HEK293 (cell line): ENCODE data around the gene ZNF792.

ENCODE experiments used
- CTCF ChIA-PET: fragments of 350-600 bp; formaldehyde crosslinking; extraction: SDS; loops from one replicate; lab custom pipeline; 2021; ENCODE audit warnings: antibody characterized with exemption; lab: Yijun Ruan, JAX
- POLR2A ChIA-PET: fragments of 300-600 bp; formaldehyde crosslinking; extraction: SDS; loops from one replicate; lab custom pipeline; 2020; ENCODE audit warnings: antibody characterized with exemption, inconsistent platforms; lab: Yijun Ruan, JAX
- H3K27ac ChIP-seq: fragments of 200-500 bp; sonication (Bioruptor generic); 2 replicates; pipeline ENCODE4 v1.5.1; 2014; ENCODE audit warnings: low read depth, low read length, control low read depth, inconsistent platforms; ENCODE audit errors: extremely low read depth
- H3K36me3 ChIP-seq, 2 experiments: fragments of 200-500 bp in 1 of 2; sonication (Bioruptor generic) in 1 of 2; 1 replicate in 1 of 2; 2 replicates in 1 of 2; pipeline ENCODE4 v1.5.1; 2014 to 2017; ENCODE audit warnings: inconsistent platforms in 2 of 2, low read length in 2 of 2; ENCODE audit not compliant: control insufficient read depth in 2 of 2, insufficient read depth in 1 of 2
- H3K4me1 ChIP-seq: fragments of 200-500 bp; sonication (Bioruptor generic); 2 replicates; pipeline ENCODE4 v1.5.1; 2014; ENCODE audit warnings: mild to moderate bottlenecking, low read length, inconsistent platforms; ENCODE audit not compliant: control insufficient read depth, insufficient read depth
- H3K4me3 ChIP-seq: 2 replicates; pipeline ENCODE4 v1.5.1; 2011; ENCODE audit warnings: low read depth, mild to moderate bottlenecking, control low read depth, low read length, moderate library complexity
- H3K9me3 ChIP-seq: fragments of 200-500 bp; sonication (Bioruptor generic); 2 replicates; pipeline ENCODE4 v1.5.1; 2014; ENCODE audit warnings: low read depth, low read length, inconsistent platforms; ENCODE audit not compliant: control insufficient read depth, insufficient read depth
- FEZF1 ChIP-seq: fragments of 450-650 bp; formaldehyde crosslinking; IDR thresholded peaks from 2 replicates; pipeline ENCODE4 v1.5.1; 2016; ENCODE audit warnings: missing biosample characterization, missing genetic modification characterization
- WT1 ChIP-seq: fragments of 450-650 bp; formaldehyde crosslinking; IDR thresholded peaks from 2 replicates; pipeline ENCODE4 v1.5.1; 2016; ENCODE audit warnings: missing biosample characterization, missing genetic modification characterization
- YY1 ChIP-seq: fragments of 450-650 bp; formaldehyde crosslinking; IDR thresholded peaks from 2 replicates; pipeline ENCODE4 v1.5.1; 2018; ENCODE audit warnings: missing biosample characterization, missing genetic modification characterization
- YY2 ChIP-seq: fragments of 450-650 bp; formaldehyde crosslinking; IDR thresholded peaks from 2 replicates; pipeline ENCODE4 v1.5.1; 2016; ENCODE audit warnings: missing biosample characterization, missing genetic modification characterization
- ZBTB48 ChIP-seq: fragments of 450-650 bp; formaldehyde crosslinking; IDR thresholded peaks from 2 replicates; pipeline ENCODE4 v1.5.1; 2016; ENCODE audit warnings: missing biosample characterization, missing genetic modification characterization
- ZFHX2 ChIP-seq: fragments of 450-650 bp; formaldehyde crosslinking; conservative IDR thresholded peaks from 2 replicates; pipeline ENCODE4 v1.5.1; 2016; ENCODE audit warnings: missing biosample characterization, missing genetic modification characterization
- ZNF133 ChIP-seq: fragments of 450-650 bp; formaldehyde crosslinking; IDR thresholded peaks from 2 replicates; pipeline ENCODE4 v1.5.1; 2016; ENCODE audit warnings: missing biosample characterization, missing genetic modification characterization
- ZNF175 ChIP-seq: fragments of 450-650 bp; formaldehyde crosslinking; IDR thresholded peaks from 2 replicates; pipeline ENCODE4 v1.5.1; 2016; ENCODE audit warnings: missing biosample characterization, missing genetic modification characterization
- ZNF221 ChIP-seq: fragments of 450-650 bp; formaldehyde crosslinking; IDR thresholded peaks from 2 replicates; pipeline ENCODE4 v1.5.1; 2017; ENCODE audit warnings: missing biosample characterization, missing genetic modification characterization, borderline replicate concordance
- ZNF366 ChIP-seq: fragments of 450-650 bp; formaldehyde crosslinking; conservative IDR thresholded peaks from 2 replicates; pipeline ENCODE4 v1.5.1; 2016; ENCODE audit warnings: missing biosample characterization, missing genetic modification characterization
- ZNF423 ChIP-seq: fragments of 450-650 bp; formaldehyde crosslinking; IDR thresholded peaks from 2 replicates; pipeline ENCODE4 v1.5.1; 2016; ENCODE audit warnings: missing biosample characterization, missing genetic modification characterization
- ZNF571 ChIP-seq: fragments of 450-650 bp; formaldehyde crosslinking; IDR thresholded peaks from 2 replicates; pipeline ENCODE4 v1.5.0; 2017; ENCODE audit warnings: missing biosample characterization, missing genetic modification characterization
- TF ChIP-seq, protein P1 (sequence below): fragments of 450-650 bp; formaldehyde crosslinking; IDR thresholded peaks from 2 replicates; pipeline ENCODE4 v1.5.1; 2016; ENCODE audit warnings: missing biosample characterization, missing genetic modification characterization
- TF ChIP-seq, protein P2 (sequence below): fragments of 450-650 bp; formaldehyde crosslinking; IDR thresholded peaks from 2 replicates; pipeline ENCODE4 v1.5.1; 2016; ENCODE audit warnings: missing biosample characterization, missing genetic modification characterization
- TF ChIP-seq, protein P3 (sequence below): fragments of 450-650 bp; formaldehyde crosslinking; IDR thresholded peaks from 2 replicates; pipeline ENCODE4 v1.5.1; 2016; ENCODE audit warnings: missing biosample characterization, missing genetic modification characterization
- TF ChIP-seq, protein P4 (sequence below): fragments of 450-650 bp; formaldehyde crosslinking; IDR thresholded peaks from 2 replicates; pipeline ENCODE4 v1.5.1; 2016; ENCODE audit warnings: missing biosample characterization, missing genetic modification characterization, low read depth

ZNF792 gene

DNA sequence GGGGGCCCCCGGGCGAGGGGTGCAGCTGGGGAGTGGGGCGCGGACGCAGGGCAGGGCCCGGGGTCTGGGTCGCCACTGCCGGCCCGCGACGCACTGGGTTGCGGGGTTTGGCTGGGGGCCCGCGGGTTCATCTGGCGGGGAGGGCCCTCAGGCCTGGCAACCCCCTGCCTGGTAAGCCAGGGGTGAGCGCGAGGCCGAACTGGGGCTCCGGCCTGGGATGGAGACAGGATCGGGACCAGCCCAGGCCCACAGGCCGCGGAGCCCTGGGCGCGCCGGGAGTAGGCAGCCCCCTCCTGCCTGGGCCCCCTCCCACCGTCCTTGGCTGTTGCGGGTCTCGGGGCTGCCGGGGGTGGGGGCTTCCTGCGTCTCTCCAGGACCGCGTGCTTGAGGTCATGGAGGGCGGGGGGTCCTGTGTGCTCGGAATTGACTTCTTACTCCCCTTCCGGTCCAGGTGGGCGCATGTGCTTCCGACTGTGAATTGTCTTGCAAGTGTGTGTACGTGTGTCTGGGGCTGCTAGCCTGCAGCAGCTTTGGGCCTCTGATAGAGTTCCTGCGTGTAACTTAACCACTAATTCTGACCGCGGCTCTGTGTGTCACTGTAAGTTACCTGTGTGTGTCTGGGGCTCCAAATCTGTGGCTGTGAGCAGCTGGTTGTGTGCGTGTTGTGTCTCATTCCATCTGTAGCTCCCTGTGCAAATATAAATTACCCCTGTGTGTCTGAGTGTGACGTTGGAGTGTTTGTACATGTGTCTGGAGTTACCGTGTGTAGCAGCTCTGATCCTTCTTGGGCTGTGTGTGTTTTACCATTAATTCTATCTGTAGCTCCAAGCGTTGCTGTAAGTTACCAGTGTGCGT lies 36.8 kb upstream of the ZNF792 start (continued):
- TF ChIP-seq WT1 (tag by site-specific recombination) = peak; percentile 29; the same call in 1 of the 2 replicates
- TF ChIP-seq YY2 (tag by site-specific recombination) = peak; percentile 43; the same call in 1 of the 2 replicates
- TF ChIP-seq, protein P1, sequence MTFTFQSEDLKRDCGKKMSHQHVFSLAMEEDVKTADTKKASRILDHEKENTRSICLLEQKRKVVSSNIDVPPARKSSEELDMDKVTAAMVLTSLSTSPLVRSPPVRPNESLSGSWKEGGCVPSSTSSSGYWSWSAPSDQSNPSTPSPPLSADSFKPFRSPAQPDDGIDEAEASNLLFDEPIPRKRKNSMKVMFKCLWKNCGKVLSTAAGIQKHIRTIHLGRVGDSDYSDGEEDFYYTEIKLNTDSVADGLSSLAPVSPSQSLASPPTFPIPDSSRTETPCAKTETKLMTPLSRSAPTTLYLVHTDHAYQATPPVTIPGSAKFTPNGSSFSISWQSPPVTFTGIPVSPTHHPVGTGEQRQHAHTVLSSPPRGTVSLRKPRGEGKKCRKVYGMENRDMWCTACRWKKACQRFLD = no peak
- TF ChIP-seq, all 188 proteins: peak for 50

DNA sequence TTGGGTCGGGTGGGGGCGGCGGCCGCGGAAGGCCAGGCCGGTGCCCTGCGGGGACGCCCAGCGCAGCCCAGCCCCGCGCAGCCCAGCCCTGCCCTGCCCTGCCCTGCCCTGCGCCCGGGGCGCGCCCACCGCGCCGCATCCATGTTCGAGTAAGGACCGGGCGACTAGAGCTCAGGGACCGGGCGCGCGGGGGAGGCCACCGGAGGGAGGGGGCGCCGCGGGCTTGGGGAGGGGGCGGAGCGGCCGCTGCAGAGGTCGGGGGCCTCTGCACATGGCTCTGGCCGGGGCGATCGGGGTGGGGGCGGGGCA lies 36.3 kb upstream of the ZNF792 start:
- POLR2A ChIA-PET = interaction anchor here (0.7 to 3.0 kb wide), 11 partner anchors 11 to 915 kb away, joined by 3 to 20 read pairs (median 9); partner anchors contain the start of genes SCGB2B2, SCN1B, ZNF30 and ZNF302
- H3K4me1 ChIP-seq = peaks cover 35% of the 10 kb centered on the region
- peak overlapping the region; percentile 63 for H3K4me3 ChIP-seq
- H3K36me3 ChIP-seq = peaks cover 34 to 35% of the 10 kb centered on the region in 2 experiments
- CTCF ChIA-PET = interaction anchor here (0.6 to 4.3 kb wide), 10 partner anchors 11 to 361 kb away, joined by 3 to 35 read pairs (median 4); no protein-coding TSS in a partner anchor
- peak overlapping the region; percentile 98 for H3K27ac ChIP-seq
- TF ChIP-seq YY1 (no peak), ZBTB48 (tag by site-specific recombination) (no peak), ZNF133 (tag by site-specific recombination) (no peak), ZNF571 (tag by site-specific recombination) (no peak), ZNF221 (tag by site-specific recombination) (no peak), FEZF1 (no peak), ZFHX2 (tag by site-specific recombination) (no peak), ZNF366 (tag by site-specific recombination) (no peak), ZNF175 (tag by site-specific recombination) (no peak), ZNF423 (tag by site-specific recombination) (no peak)
- TF ChIP-seq, protein P2, sequence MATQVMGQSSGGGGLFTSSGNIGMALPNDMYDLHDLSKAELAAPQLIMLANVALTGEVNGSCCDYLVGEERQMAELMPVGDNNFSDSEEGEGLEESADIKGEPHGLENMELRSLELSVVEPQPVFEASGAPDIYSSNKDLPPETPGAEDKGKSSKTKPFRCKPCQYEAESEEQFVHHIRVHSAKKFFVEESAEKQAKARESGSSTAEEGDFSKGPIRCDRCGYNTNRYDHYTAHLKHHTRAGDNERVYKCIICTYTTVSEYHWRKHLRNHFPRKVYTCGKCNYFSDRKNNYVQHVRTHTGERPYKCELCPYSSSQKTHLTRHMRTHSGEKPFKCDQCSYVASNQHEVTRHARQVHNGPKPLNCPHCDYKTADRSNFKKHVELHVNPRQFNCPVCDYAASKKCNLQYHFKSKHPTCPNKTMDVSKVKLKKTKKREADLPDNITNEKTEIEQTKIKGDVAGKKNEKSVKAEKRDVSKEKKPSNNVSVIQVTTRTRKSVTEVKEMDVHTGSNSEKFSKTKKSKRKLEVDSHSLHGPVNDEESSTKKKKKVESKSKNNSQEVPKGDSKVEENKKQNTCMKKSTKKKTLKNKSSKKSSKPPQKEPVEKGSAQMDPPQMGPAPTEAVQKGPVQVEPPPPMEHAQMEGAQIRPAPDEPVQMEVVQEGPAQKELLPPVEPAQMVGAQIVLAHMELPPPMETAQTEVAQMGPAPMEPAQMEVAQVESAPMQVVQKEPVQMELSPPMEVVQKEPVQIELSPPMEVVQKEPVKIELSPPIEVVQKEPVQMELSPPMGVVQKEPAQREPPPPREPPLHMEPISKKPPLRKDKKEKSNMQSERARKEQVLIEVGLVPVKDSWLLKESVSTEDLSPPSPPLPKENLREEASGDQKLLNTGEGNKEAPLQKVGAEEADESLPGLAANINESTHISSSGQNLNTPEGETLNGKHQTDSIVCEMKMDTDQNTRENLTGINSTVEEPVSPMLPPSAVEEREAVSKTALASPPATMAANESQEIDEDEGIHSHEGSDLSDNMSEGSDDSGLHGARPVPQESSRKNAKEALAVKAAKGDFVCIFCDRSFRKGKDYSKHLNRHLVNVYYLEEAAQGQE (tag by site-specific recombination) = no peak
- TF ChIP-seq, protein P3, sequence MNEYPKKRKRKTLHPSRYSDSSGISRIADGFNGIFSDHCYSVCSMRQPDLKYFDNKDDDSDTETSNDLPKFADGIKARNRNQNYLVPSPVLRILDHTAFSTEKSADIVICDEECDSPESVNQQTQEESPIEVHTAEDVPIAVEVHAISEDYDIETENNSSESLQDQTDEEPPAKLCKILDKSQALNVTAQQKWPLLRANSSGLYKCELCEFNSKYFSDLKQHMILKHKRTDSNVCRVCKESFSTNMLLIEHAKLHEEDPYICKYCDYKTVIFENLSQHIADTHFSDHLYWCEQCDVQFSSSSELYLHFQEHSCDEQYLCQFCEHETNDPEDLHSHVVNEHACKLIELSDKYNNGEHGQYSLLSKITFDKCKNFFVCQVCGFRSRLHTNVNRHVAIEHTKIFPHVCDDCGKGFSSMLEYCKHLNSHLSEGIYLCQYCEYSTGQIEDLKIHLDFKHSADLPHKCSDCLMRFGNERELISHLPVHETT (tag by site-specific recombination) = no peak
- TF ChIP-seq, protein P4, sequence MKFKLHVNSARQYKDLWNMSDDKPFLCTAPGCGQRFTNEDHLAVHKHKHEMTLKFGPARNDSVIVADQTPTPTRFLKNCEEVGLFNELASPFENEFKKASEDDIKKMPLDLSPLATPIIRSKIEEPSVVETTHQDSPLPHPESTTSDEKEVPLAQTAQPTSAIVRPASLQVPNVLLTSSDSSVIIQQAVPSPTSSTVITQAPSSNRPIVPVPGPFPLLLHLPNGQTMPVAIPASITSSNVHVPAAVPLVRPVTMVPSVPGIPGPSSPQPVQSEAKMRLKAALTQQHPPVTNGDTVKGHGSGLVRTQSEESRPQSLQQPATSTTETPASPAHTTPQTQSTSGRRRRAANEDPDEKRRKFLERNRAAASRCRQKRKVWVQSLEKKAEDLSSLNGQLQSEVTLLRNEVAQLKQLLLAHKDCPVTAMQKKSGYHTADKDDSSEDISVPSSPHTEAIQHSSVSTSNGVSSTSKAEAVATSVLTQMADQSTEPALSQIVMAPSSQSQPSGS (tag by site-specific recombination) = no peak
- no peaks in the 10 kb centered on the region for H3K9me3 ChIP-seq
